HEK293 (cell line): ENCODE results near the gene TNFRSF1A.
A peak's percentile ranks its signal among the peaks of the same experiment; 100 is the strongest.

Experiments
- BCL11A ChIP-seq: fragments of 450-650 bp; formaldehyde crosslinking; IDR thresholded peaks from 2 replicates; pipeline ENCODE4 v1.5.1; 2016; ENCODE audit warnings: low read depth, missing biosample characterization, missing genetic modification characterization
- KLF10 ChIP-seq: fragments of 450-650 bp; IDR thresholded peaks from 2 replicates; pipeline ENCODE4 v1.5.1; 2018; ENCODE audit warnings: missing biosample characterization, mild to moderate bottlenecking, missing genetic modification characterization
- KLF16 ChIP-seq: fragments of 450-650 bp; formaldehyde crosslinking; IDR thresholded peaks from 2 replicates; pipeline ENCODE4 v1.5.1; 2017; ENCODE audit warnings: missing biosample characterization, missing genetic modification characterization
- OSR2 ChIP-seq: fragments of 450-650 bp; formaldehyde crosslinking; IDR thresholded peaks from 2 replicates; pipeline ENCODE4 v1.5.1; 2016; ENCODE audit warnings: missing biosample characterization, missing genetic modification characterization
- RBAK ChIP-seq: fragments of 450-650 bp; formaldehyde crosslinking; IDR thresholded peaks from 2 replicates; pipeline ENCODE4 v1.5.1; 2016; ENCODE audit warnings: missing biosample characterization, missing genetic modification characterization
- SP3 ChIP-seq: fragments of 450-650 bp; formaldehyde crosslinking; IDR thresholded peaks from 2 replicates; pipeline ENCODE4 v1.5.1; 2016; ENCODE audit warnings: missing biosample characterization, missing genetic modification characterization
- YY1 ChIP-seq: fragments of 450-650 bp; formaldehyde crosslinking; IDR thresholded peaks from 2 replicates; pipeline ENCODE4 v1.5.1; 2018; ENCODE audit warnings: missing biosample characterization, missing genetic modification characterization
- ZFHX2 ChIP-seq: fragments of 450-650 bp; formaldehyde crosslinking; conservative IDR thresholded peaks from 2 replicates; pipeline ENCODE4 v1.5.1; 2016; ENCODE audit warnings: missing biosample characterization, missing genetic modification characterization
- ZFP37 ChIP-seq: fragments of 450-650 bp; formaldehyde crosslinking; IDR thresholded peaks from 2 replicates; pipeline ENCODE4 v1.5.1; 2016; ENCODE audit warnings: missing biosample characterization, missing genetic modification characterization
- ZFP69B ChIP-seq: fragments of 450-650 bp; formaldehyde crosslinking; IDR thresholded peaks from 2 replicates; pipeline ENCODE4 v1.5.1; 2016; ENCODE audit warnings: missing biosample characterization, missing genetic modification characterization
- ZNF10 ChIP-seq: fragments of 450-650 bp; formaldehyde crosslinking; IDR thresholded peaks from 2 replicates; pipeline ENCODE4 v1.5.1; 2017; ENCODE audit warnings: missing biosample characterization, missing genetic modification characterization
- ZNF155 ChIP-seq: fragments of 450-650 bp; formaldehyde crosslinking; IDR thresholded peaks from 2 replicates; pipeline ENCODE4 v1.5.1; 2016; ENCODE audit warnings: missing biosample characterization, missing genetic modification characterization
- ZNF19 ChIP-seq: fragments of 450-650 bp; formaldehyde crosslinking; IDR thresholded peaks from 2 replicates; pipeline ENCODE4; 2016; ENCODE audit warnings: missing biosample characterization, missing genetic modification characterization, low read depth
- ZNF24 ChIP-seq: fragments of 450-650 bp; formaldehyde crosslinking; IDR thresholded peaks from 2 replicates; pipeline ENCODE4 v1.5.1; 2016; ENCODE audit warnings: missing biosample characterization, missing genetic modification characterization
- ZNF48 ChIP-seq: fragments of 450-650 bp; formaldehyde crosslinking; IDR thresholded peaks from 2 replicates; pipeline ENCODE4 v1.5.1; 2016; ENCODE audit warnings: missing biosample characterization, missing genetic modification characterization
- ZNF510 ChIP-seq: fragments of 450-650 bp; formaldehyde crosslinking; IDR thresholded peaks from 2 replicates; pipeline ENCODE4 v1.5.1; 2018; ENCODE audit warnings: mild to moderate bottlenecking, missing genetic modification characterization, missing biosample characterization; ENCODE audit not compliant: insufficient replicate concordance
- ZNF530 ChIP-seq: fragments of 450-650 bp; formaldehyde crosslinking; IDR thresholded peaks from 2 replicates; pipeline ENCODE4 v1.5.1; 2016; ENCODE audit warnings: low read depth, missing biosample characterization, missing genetic modification characterization
- ZNF544 ChIP-seq: fragments of 450-650 bp; formaldehyde crosslinking; IDR thresholded peaks from 2 replicates; pipeline ENCODE4 v1.5.0; 2017; ENCODE audit warnings: missing biosample characterization, missing genetic modification characterization
- ZNF610 ChIP-seq: fragments of 450-650 bp; formaldehyde crosslinking; IDR thresholded peaks from 2 replicates; pipeline ENCODE4 v1.5.1; 2016; ENCODE audit warnings: missing biosample characterization, missing genetic modification characterization, borderline replicate concordance
- ZNF677 ChIP-seq: fragments of 450-650 bp; IDR thresholded peaks from 2 replicates; pipeline ENCODE4 v1.5.0; 2018; ENCODE audit warnings: missing biosample characterization, mild to moderate bottlenecking, missing genetic modification characterization, moderate library complexity
- ZNF707 ChIP-seq: fragments of 450-650 bp; formaldehyde crosslinking; IDR thresholded peaks from 2 replicates; pipeline ENCODE4 v1.5.1; 2016; ENCODE audit warnings: missing biosample characterization, missing genetic modification characterization
- ZNF791 ChIP-seq: fragments of 450-650 bp; formaldehyde crosslinking; IDR thresholded peaks from 2 replicates; pipeline ENCODE4 v1.5.1; 2016; ENCODE audit warnings: missing biosample characterization, missing genetic modification characterization
- ZNF843 ChIP-seq: fragments of 450-650 bp; formaldehyde crosslinking; IDR thresholded peaks from 2 replicates; pipeline ENCODE4 v1.5.1; 2016; ENCODE audit warnings: missing biosample characterization, missing genetic modification characterization
- ZSCAN30 ChIP-seq: fragments of 450-650 bp; IDR thresholded peaks from 2 replicates; pipeline ENCODE4 v1.5.1; 2018; ENCODE audit warnings: missing biosample characterization, mild to moderate bottlenecking, missing genetic modification characterization, moderate library complexity
- TF ChIP-seq, protein P1 (sequence below): fragments of 450-650 bp; formaldehyde crosslinking; IDR thresholded peaks from 2 replicates; pipeline ENCODE4 v1.5.1; 2017; ENCODE audit warnings: missing biosample characterization, missing genetic modification characterization
- TF ChIP-seq, protein P2 (sequence below): fragments of 450-650 bp; formaldehyde crosslinking; conservative IDR thresholded peaks from 2 replicates; pipeline ENCODE4 v1.5.1; 2016; ENCODE audit warnings: low read depth, missing biosample characterization, missing genetic modification characterization
- TF ChIP-seq, protein P3 (sequence below): fragments of 450-650 bp; formaldehyde crosslinking; IDR thresholded peaks from 2 replicates; pipeline ENCODE4 v1.5.1; 2016; ENCODE audit warnings: missing biosample characterization, missing genetic modification characterization
- TF ChIP-seq, protein P4 (sequence below): fragments of 450-650 bp; formaldehyde crosslinking; IDR thresholded peaks from 2 replicates; pipeline ENCODE4 v1.5.1; 2016; ENCODE audit warnings: missing biosample characterization, missing genetic modification characterization
- TF ChIP-seq, protein P5 (sequence below): fragments of 450-650 bp; formaldehyde crosslinking; IDR thresholded peaks from 2 replicates; pipeline ENCODE4 v1.5.1; 2016; ENCODE audit warnings: missing biosample characterization, missing genetic modification characterization
- TF ChIP-seq, protein P6 (sequence below): fragments of 450-650 bp; formaldehyde crosslinking; IDR thresholded peaks from 2 replicates; pipeline ENCODE4 v1.5.1; 2016; ENCODE audit warnings: missing biosample characterization, missing genetic modification characterization

TNFRSF1A gene

DNA sequence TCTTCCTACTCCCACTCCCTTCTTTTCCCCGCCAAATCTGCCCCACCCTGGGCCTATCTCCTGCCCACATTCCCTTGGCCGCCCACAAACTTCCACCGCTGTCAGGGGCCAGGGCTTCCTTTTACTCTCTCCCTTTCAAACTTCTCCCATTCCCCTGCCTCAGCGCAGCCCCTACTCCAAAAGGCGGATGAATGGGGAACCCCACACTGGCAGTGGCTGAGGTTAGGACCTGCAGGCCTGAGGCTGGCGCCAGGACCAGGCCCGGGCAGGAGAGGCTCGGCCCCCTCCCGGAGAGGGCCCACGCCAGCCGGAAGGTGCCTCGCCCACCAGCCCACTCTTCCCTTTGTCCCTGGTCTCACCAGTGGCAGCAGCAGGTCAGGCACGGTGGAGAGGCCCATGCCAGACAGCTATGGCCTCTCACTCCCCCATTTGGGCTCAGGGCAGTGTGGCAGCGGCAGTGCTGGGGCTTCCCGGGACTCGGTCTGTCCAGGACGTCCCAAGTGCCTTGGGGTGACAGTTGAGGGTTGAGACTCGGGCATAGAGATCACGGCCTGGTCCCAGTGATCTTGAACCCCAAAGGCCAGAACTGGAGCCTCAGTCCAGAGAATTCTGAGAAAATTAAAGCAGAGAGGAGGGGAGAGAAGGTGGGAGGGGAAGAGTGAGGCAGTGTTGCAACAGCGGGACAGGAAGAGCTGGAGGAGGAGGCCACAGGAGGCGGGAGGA is at the start of gene TNFRSF1A (continued):
- TF ChIP-seq, protein P1, sequence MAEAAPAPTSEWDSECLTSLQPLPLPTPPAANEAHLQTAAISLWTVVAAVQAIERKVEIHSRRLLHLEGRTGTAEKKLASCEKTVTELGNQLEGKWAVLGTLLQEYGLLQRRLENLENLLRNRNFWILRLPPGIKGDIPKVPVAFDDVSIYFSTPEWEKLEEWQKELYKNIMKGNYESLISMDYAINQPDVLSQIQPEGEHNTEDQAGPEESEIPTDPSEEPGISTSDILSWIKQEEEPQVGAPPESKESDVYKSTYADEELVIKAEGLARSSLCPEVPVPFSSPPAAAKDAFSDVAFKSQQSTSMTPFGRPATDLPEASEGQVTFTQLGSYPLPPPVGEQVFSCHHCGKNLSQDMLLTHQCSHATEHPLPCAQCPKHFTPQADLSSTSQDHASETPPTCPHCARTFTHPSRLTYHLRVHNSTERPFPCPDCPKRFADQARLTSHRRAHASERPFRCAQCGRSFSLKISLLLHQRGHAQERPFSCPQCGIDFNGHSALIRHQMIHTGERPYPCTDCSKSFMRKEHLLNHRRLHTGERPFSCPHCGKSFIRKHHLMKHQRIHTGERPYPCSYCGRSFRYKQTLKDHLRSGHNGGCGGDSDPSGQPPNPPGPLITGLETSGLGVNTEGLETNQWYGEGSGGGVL (tag by site-specific recombination): peak; percentile 79
- TF ChIP-seq ZSCAN30: no peak
- peak; percentile 33 for TF ChIP-seq ZNF10 (tag by site-specific recombination)
- no peak for TF ChIP-seq OSR2 (tag by site-specific recombination)
- TF ChIP-seq ZNF530 (tag by site-specific recombination): no peak
- TF ChIP-seq, protein P2, sequence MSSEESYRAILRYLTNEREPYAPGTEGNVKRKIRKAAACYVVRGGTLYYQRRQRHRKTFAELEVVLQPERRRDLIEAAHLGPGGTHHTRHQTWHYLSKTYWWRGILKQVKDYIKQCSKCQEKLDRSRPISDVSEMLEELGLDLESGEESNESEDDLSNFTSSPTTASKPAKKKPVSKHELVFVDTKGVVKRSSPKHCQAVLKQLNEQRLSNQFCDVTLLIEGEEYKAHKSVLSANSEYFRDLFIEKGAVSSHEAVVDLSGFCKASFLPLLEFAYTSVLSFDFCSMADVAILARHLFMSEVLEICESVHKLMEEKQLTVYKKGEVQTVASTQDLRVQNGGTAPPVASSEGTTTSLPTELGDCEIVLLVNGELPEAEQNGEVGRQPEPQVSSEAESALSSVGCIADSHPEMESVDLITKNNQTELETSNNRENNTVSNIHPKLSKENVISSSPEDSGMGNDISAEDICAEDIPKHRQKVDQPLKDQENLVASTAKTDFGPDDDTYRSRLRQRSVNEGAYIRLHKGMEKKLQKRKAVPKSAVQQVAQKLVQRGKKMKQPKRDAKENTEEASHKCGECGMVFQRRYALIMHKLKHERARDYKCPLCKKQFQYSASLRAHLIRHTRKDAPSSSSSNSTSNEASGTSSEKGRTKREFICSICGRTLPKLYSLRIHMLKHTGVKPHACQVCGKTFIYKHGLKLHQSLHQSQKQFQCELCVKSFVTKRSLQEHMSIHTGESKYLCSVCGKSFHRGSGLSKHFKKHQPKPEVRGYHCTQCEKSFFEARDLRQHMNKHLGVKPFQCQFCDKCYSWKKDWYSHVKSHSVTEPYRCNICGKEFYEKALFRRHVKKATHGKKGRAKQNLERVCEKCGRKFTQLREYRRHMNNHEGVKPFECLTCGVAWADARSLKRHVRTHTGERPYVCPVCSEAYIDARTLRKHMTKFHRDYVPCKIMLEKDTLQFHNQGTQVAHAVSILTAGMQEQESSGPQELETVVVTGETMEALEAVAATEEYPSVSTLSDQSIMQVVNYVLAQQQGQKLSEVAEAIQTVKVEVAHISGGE: peak; percentile 65
- no peak for TF ChIP-seq ZNF155 (tag by site-specific recombination)
- TF ChIP-seq, protein P3, sequence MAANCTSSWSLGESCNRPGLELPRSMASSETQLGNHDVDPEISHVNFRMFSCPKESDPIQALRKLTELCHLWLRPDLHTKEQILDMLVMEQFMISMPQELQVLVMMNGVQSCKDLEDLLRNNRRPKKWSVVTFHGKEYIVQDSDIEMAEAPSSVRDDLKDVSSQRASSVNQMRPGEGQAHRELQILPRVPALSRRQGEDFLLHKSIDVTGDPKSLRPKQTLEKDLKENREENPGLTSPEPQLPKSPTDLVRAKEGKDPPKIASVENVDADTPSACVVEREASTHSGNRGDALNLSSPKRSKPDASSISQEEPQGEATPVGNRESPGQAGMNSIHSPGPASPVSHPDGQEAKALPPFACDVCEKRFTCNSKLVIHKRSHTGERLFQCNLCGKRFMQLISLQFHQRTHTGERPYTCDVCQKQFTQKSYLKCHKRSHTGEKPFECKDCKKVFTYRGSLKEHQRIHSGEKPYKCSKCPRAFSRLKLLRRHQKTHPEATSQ (tag by site-specific recombination): peak; percentile 53; the same call in 1 of the 2 replicates
- TF ChIP-seq ZNF48 (tag by site-specific recombination): no peak
- no peak for TF ChIP-seq ZNF544 (tag by site-specific recombination)
- TF ChIP-seq ZNF19: no peak
- TF ChIP-seq, protein P4, sequence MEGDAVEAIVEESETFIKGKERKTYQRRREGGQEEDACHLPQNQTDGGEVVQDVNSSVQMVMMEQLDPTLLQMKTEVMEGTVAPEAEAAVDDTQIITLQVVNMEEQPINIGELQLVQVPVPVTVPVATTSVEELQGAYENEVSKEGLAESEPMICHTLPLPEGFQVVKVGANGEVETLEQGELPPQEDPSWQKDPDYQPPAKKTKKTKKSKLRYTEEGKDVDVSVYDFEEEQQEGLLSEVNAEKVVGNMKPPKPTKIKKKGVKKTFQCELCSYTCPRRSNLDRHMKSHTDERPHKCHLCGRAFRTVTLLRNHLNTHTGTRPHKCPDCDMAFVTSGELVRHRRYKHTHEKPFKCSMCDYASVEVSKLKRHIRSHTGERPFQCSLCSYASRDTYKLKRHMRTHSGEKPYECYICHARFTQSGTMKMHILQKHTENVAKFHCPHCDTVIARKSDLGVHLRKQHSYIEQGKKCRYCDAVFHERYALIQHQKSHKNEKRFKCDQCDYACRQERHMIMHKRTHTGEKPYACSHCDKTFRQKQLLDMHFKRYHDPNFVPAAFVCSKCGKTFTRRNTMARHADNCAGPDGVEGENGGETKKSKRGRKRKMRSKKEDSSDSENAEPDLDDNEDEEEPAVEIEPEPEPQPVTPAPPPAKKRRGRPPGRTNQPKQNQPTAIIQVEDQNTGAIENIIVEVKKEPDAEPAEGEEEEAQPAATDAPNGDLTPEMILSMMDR (tag by site-specific recombination): no peak; the same call in none of the 2 replicates
- TF ChIP-seq, protein P5, sequence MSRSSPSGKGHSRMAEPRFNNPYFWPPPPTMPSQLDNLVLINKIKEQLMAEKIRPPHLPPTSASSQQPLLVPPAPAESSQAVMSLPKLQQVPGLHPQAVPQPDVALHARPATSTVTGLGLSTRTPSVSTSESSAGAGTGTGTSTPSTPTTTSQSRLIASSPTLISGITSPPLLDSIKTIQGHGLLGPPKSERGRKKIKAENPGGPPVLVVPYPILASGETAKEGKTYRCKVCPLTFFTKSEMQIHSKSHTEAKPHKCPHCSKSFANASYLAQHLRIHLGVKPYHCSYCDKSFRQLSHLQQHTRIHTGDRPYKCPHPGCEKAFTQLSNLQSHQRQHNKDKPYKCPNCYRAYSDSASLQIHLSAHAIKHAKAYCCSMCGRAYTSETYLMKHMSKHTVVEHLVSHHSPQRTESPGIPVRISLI (tag by site-specific recombination): no peak
- peak; percentile 99 for TF ChIP-seq ZFHX2
- TF ChIP-seq ZNF677 (tag by site-specific recombination): no peak
- TF ChIP-seq, protein P6, sequence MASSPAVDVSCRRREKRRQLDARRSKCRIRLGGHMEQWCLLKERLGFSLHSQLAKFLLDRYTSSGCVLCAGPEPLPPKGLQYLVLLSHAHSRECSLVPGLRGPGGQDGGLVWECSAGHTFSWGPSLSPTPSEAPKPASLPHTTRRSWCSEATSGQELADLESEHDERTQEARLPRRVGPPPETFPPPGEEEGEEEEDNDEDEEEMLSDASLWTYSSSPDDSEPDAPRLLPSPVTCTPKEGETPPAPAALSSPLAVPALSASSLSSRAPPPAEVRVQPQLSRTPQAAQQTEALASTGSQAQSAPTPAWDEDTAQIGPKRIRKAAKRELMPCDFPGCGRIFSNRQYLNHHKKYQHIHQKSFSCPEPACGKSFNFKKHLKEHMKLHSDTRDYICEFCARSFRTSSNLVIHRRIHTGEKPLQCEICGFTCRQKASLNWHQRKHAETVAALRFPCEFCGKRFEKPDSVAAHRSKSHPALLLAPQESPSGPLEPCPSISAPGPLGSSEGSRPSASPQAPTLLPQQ (tag by site-specific recombination): peak; percentile 26; the same call in 1 of the 2 replicates
- TF ChIP-seq BCL11A (tag by site-specific recombination): no peak
- TF ChIP-seq SP3 (tag by site-specific recombination): peak; percentile 89; the same call in 1 of the 2 replicates
- TF ChIP-seq YY1: peak; percentile 33; the same call in 1 of the 2 replicates
- TF ChIP-seq KLF16: peak; percentile 72
- TF ChIP-seq ZNF24 (tag by site-specific recombination): no peak
- no peak for TF ChIP-seq ZNF707 (tag by site-specific recombination)
- TF ChIP-seq ZFP37 (tag by site-specific recombination): no peak
- TF ChIP-seq ZNF610: 0 out of 2 replicates have a peak, but pooled peaks have one; percentile 34
- peak; percentile 35 for TF ChIP-seq ZNF843 (tag by site-specific recombination)
- no peak for TF ChIP-seq ZNF791 (tag by site-specific recombination)
- TF ChIP-seq KLF10 (tag by site-specific recombination): no peak
- TF ChIP-seq ZNF510 (tag by site-specific recombination): no peak
- 0 out of 2 replicates have a peak, but pooled peaks have one; percentile 30 for TF ChIP-seq ZFP69B (tag by site-specific recombination)
- no peak for TF ChIP-seq RBAK (tag by site-specific recombination)
